ENCODE results near the gene PPM1B. TPM values are rescaled to one million over a fixed set of nuclear protein-coding genes. Genes with fewer than 3 reads are reported as not detected.

The PPM1B gene
- total RNA-seq, 3 donors from 2014 or later (not counting 1 experiment from before 2014, with no cell fraction given) = 79.9 to 102 (median 98.8) TPM

- Histone ChIP-seq H3K9me3 (ENCODE audit: control insufficient read depth, insufficient read depth, low read length) (no peaks in the 10 kb centered on the region), H3K36me3 (ENCODE audit: control insufficient read depth, insufficient read depth, low read length) (no peaks in the 10 kb centered on the region), H3K4me3 (ENCODE audit: low read length) (no peak overlapping the region), H3K27me3 (ENCODE audit: control insufficient read depth, insufficient read depth, low read length) (no peaks in the 10 kb centered on the region), H3K4me1 (ENCODE audit: control insufficient read depth, insufficient read depth, low read length) (peaks cover 2% of the 10 kb centered on the region), H3K27ac (ENCODE audit: low read length) (no peak overlapping the region)
- DNase-seq (no peak), ATAC-seq (no peak)
- Mint-ChIP-seq H3K9me3 (no peaks in the 10 kb centered on the region), H3K27ac (no peak overlapping the region), H3K4me1 (peaks cover 10 to 14% of the 10 kb centered on the region in 2 donors), H3K4me3 (no peak overlapping the region), H3K27me3 (ENCODE audit: low read depth in 2 of 2) (no peaks in the 10 kb centered on the region), H3K36me3 (no peaks in the 10 kb centered on the region)
- intact Hi-C loops (cut with micrococcal nuclease) = loop anchor here (10.0 kb wide), 1 partner anchor 100 kb away; no protein-coding TSS in a partner anchor
- 50% methylated on average over 2 of the region's 3 CpGs for WGBS (ENCODE audit: insufficient coverage)
- no peak for TF ChIP-seq CTCF (IDR thresholded peaks at IDR 0.05)
These were observed 76.6 kb downstream of the PPM1B start for GRCh38 chr2:44245083-44245861.

- 100% methylated on average over 1 of the region's 1 CpG for WGBS (ENCODE audit: insufficient coverage)
- TF ChIP-seq CTCF (IDR thresholded peaks at IDR 0.05) = no peak
- no peaks in the 10 kb centered on the region for H3K27me3 ChIP-seq (ENCODE audit: control insufficient read depth, insufficient read depth, low read length)
- Mint-ChIP-seq H3K36me3 (no peaks in the 10 kb centered on the region), H3K27ac (no peak overlapping the region), H3K4me3 (no peak overlapping the region), H3K9me3 (no peaks in the 10 kb centered on the region), H3K4me1 (peaks cover 10 to 14% of the 10 kb centered on the region in 2 donors), H3K27me3 (ENCODE audit: low read depth in 2 of 2) (no peaks in the 10 kb centered on the region)
- ATAC-seq (no peak), DNase-seq (no peak)
- intact Hi-C loops (cut with micrococcal nuclease) = loop anchor here (10.0 kb wide), 1 partner anchor 98 kb away; no protein-coding TSS in a partner anchor
- H3K27ac ChIP-seq (ENCODE audit: low read length) = no peak overlapping the region
- no peaks in the 10 kb centered on the region for H3K36me3 ChIP-seq (ENCODE audit: control insufficient read depth, insufficient read depth, low read length)
- H3K4me1 ChIP-seq (ENCODE audit: control insufficient read depth, insufficient read depth, low read length) = peaks cover 2% of the 10 kb centered on the region
- no peak overlapping the region for H3K4me3 ChIP-seq (ENCODE audit: low read length)
- no peaks in the 10 kb centered on the region for H3K9me3 ChIP-seq (ENCODE audit: control insufficient read depth, insufficient read depth, low read length)
These were observed 77.8 kb downstream of the PPM1B start for GRCh38 chr2:44246436-44246835.

- DNase-seq (no peak), ATAC-seq (no peak)
- 92% methylated on average over 2 of the region's 3 CpGs for WGBS (ENCODE audit: insufficient coverage)
- no peak overlapping the region for H3K27ac Mint-ChIP-seq
- no peaks in the 10 kb centered on the region for H3K36me3 Mint-ChIP-seq
- no peaks in the 10 kb centered on the region for H3K27me3 Mint-ChIP-seq (ENCODE audit: low read depth in 2 of 2)
- Histone ChIP-seq H3K4me1 (ENCODE audit: control insufficient read depth, insufficient read depth, low read length) (peaks cover 2% of the 10 kb centered on the region), H3K27ac (ENCODE audit: low read length) (no peak overlapping the region), H3K4me3 (ENCODE audit: low read length) (no peak overlapping the region), H3K9me3 (ENCODE audit: control insufficient read depth, insufficient read depth, low read length) (no peaks in the 10 kb centered on the region), H3K27me3 (ENCODE audit: control insufficient read depth, insufficient read depth, low read length) (no peaks in the 10 kb centered on the region), H3K36me3 (ENCODE audit: control insufficient read depth, insufficient read depth, low read length) (no peaks in the 10 kb centered on the region)
- intact Hi-C loops (cut with micrococcal nuclease) = loop anchor here (10.0 kb wide), 1 partner anchor 98 kb away; no protein-coding TSS in a partner anchor
- no peaks in the 10 kb centered on the region for H3K9me3 Mint-ChIP-seq
- no peak for TF ChIP-seq CTCF (IDR thresholded peaks at IDR 0.05)
- no peak overlapping the region for H3K4me3 Mint-ChIP-seq
- peaks cover 10 to 14% of the 10 kb centered on the region in 2 donors for H3K4me1 Mint-ChIP-seq
These were observed 78.2 kb downstream of the PPM1B start for GRCh38 chr2:44246840-44247369.
